ENCODE measurements around the gene MARVELD1. TPM values are rescaled to one million over a fixed set of nuclear protein-coding genes. Genes with fewer than 3 reads are reported as not detected.

The MARVELD1 gene
- total RNA-seq, 2 experiments from 2014 or later = 0.13 TPM; not detected in 1

- Histone ChIP-seq H3K4me3 (ENCODE audit: low read depth, low read length, poor library complexity, severe bottlenecking) (no peak overlapping the region), H3K79me2 (ENCODE audit: insufficient read depth, low read depth, low read length) (no peaks in the 10 kb centered on the region), H3K9me2 (ENCODE audit: insufficient read depth, low read length) (no peaks in the 10 kb centered on the region), H3K4me1 (ENCODE audit: insufficient read depth, low read length, poor library complexity, severe bottlenecking) (peaks cover 17% of the 10 kb centered on the region), H2AFZ (ENCODE audit: low read length) (no peak overlapping the region), H4K20me1 (ENCODE audit: insufficient read depth, low read length) (no peaks in the 10 kb centered on the region), H3K36me3 (ENCODE audit: insufficient read depth, low read length) (no peaks in the 10 kb centered on the region), H3K9me3 (ENCODE audit: low read length) (no peaks in the 10 kb centered on the region), H3K27ac (ENCODE audit: low read depth, low read length, poor library complexity, severe bottlenecking) (no peak overlapping the region), H3K4me2 (ENCODE audit: low read length) (no peak overlapping the region)
- POLR2A ChIA-PET = interaction anchor here (0.8 kb wide), 1 partner anchor 45 kb away, joined by 3 read pairs; no protein-coding TSS in a partner anchor
- CTCF ChIA-PET (ENCODE audit: unreplicated experiment) = no interaction called here
- intact Hi-C loops (cut with micrococcal nuclease; ENCODE audit: unreplicated experiment) = loop anchor here (10.0 kb wide), 1 partner anchor 180 kb away; no protein-coding TSS in a partner anchor
- BruUV-seq (replicated peaks) = no TSS peak
- TF ChIP-seq CTCF (conservative IDR thresholded peaks at IDR 0.05; ENCODE audit: low read length) = no peak
- no peak for TF ChIP-seq EZH2phosphoT487 (IDR thresholded peaks at IDR 0.05; ENCODE audit: borderline replicate concordance, low read depth, low read length)
- no peak for DNase-seq (ENCODE audit: low spot score)
Measured at GRCh38 chr10:97684866-97685394, 28.6 kb upstream of the MARVELD1 start.

- ChIA-PET CTCF (ENCODE audit: unreplicated experiment) (interaction anchor here (0.7 to 2.2 kb wide), 5 partner anchors 8 to 51 kb away, joined by 3 to 12 read pairs (median 5); partner anchors contain the start of gene ZFYVE27), POLR2A (interaction anchor here (0.6 kb wide), 1 partner anchor 280 kb away, joined by 3 read pairs; no protein-coding TSS in a partner anchor)
- intact Hi-C loops (cut with micrococcal nuclease; ENCODE audit: unreplicated experiment) = loop anchor here (10.0 kb wide), 1 partner anchor 179 kb away; no protein-coding TSS in a partner anchor
- BruUV-seq (replicated peaks) = no TSS peak
- Histone ChIP-seq H4K20me1 (ENCODE audit: insufficient read depth, low read length) (no peaks in the 10 kb centered on the region), H3K9me3 (ENCODE audit: low read length) (no peaks in the 10 kb centered on the region), H2AFZ (ENCODE audit: low read length) (no peak overlapping the region), H3K4me1 (ENCODE audit: insufficient read depth, low read length, poor library complexity, severe bottlenecking) (peaks cover 17% of the 10 kb centered on the region), H3K79me2 (ENCODE audit: insufficient read depth, low read depth, low read length) (no peaks in the 10 kb centered on the region), H3K4me3 (ENCODE audit: low read depth, low read length, poor library complexity, severe bottlenecking) (no peak overlapping the region), H3K9me2 (ENCODE audit: insufficient read depth, low read length) (no peaks in the 10 kb centered on the region), H3K27ac (ENCODE audit: low read depth, low read length, poor library complexity, severe bottlenecking) (no peak overlapping the region), H3K4me2 (ENCODE audit: low read length) (no peak overlapping the region), H3K36me3 (ENCODE audit: insufficient read depth, low read length) (no peaks in the 10 kb centered on the region)
- TF ChIP-seq CTCF (conservative IDR thresholded peaks at IDR 0.05; ENCODE audit: low read length) (no peak), EZH2phosphoT487 (IDR thresholded peaks at IDR 0.05; ENCODE audit: borderline replicate concordance, low read depth, low read length) (no peak)
- no peak for DNase-seq (ENCODE audit: low spot score)
Measured at GRCh38 chr10:97685395-97685958, 28.1 kb upstream of the MARVELD1 start.
